ENCODE measurements around the gene ABCC10. TPM values are rescaled to one million over a fixed set of nuclear protein-coding genes. Genes with fewer than 3 reads are reported as not detected.

ABCC10 gene
- total RNA-seq, 1 donor from 2014 or later = 55.8 TPM

DNA sequence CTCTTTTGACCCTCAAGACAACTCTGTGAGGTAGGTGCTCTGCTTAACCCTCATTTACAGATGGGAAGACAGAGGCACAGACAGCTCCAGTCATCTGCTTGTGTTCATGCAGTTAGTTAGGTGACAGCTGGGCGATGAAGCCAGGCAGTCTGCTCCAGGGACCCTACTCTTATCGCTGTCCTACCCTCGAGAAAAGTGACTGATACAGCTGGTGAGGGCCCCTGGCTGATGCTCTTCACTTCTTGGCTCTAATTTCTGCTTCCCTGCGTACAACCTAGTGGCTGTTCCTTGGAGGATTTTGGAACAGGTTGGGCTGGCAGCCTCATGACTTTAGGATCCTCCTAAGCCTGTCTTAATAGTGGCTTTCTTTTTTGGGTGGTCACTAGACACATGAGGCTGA is 40.9 kb downstream of the ABCC10 start:
- Mint-ChIP-seq H3K27me3 (ENCODE audit: low read depth) (peaks cover 2% of the 10 kb centered on the region), H3K4me3 (no peak overlapping the region), H3K27ac (no peak overlapping the region), H3K4me1 (no peaks in the 10 kb centered on the region), H3K36me3 (no peaks in the 10 kb centered on the region), H3K9me3 (no peaks in the 10 kb centered on the region)
- TF ChIP-seq, protein P1, sequence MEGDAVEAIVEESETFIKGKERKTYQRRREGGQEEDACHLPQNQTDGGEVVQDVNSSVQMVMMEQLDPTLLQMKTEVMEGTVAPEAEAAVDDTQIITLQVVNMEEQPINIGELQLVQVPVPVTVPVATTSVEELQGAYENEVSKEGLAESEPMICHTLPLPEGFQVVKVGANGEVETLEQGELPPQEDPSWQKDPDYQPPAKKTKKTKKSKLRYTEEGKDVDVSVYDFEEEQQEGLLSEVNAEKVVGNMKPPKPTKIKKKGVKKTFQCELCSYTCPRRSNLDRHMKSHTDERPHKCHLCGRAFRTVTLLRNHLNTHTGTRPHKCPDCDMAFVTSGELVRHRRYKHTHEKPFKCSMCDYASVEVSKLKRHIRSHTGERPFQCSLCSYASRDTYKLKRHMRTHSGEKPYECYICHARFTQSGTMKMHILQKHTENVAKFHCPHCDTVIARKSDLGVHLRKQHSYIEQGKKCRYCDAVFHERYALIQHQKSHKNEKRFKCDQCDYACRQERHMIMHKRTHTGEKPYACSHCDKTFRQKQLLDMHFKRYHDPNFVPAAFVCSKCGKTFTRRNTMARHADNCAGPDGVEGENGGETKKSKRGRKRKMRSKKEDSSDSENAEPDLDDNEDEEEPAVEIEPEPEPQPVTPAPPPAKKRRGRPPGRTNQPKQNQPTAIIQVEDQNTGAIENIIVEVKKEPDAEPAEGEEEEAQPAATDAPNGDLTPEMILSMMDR (IDR thresholded peaks at IDR 0.05; ENCODE audit: unreplicated experiment) = no peak
- no peak for DNase-seq (ENCODE audit: low spot score in 2 of 2, unreplicated experiment in 2 of 2)

DNA sequence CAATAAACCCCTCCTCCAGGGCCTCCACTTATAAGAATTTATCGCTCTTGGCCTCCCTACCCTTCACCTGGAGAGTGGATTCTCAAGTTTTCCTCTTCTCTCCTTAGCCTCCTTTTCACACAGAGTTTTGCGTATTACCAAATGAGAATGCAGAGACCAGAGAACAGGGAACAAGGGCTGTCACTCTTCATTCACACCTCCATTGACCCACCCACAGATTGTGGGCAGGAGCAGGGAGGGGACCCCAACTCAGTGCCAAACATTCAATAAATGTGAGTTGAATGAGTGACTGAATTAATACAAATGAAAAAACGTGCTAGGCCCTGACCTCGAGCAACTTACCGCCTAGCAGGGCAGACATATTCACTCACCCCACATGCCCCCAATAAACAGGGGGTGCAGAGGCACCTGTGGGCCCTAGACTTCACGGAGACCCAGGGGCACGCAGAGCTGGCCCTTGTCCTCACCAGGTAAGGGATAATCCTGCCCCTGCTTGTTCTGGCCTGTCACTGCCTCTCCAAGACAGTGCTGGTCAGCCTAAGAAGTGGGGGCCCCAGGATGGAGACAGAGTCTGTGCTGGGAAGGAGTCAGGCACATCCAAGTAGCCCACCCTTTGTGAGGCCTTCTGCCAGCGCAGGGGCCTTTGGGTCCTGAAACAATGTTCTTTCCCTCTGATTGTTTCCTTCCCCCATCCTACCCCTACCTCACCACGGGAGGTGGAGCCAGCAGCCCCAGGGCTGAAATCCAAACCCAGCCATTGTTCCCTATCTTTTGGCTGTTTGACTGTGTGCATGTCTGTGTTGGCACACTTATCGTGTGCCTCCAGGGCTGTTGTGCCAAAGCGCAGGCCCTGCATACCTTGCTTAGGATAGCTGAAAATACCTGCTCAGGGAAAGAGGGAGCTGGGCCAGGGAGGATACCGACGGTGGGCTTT is 41.7 kb downstream of the ABCC10 start:
- Mint-ChIP-seq H3K9me3 (no peaks in the 10 kb centered on the region), H3K27ac (no peak overlapping the region), H3K4me1 (no peaks in the 10 kb centered on the region)

DNA sequence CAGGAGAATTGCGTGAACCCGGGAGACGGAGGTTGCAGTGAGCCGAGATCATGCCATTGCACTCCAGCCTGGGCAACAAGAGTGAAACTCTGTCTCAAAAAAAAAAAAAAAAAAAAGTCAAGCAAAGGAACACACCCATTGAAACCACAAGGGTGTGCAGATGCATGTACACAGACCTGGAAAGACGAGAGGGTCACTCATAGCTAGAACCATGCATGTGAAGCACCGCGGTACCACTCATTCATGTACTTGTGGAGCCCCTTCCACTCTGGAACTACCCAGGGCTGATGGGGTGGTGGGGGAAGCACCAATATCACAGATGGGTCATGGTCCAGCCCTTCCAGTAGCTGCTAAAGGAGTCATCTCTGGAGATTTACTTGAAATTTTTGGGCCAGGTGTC is 42.6 kb downstream of the ABCC10 start:
- Mint-ChIP-seq H3K27ac (no peak overlapping the region), H3K36me3 (no peaks in the 10 kb centered on the region), H3K27me3 (ENCODE audit: low read depth) (no peaks in the 10 kb centered on the region), H3K4me3 (no peak overlapping the region), H3K9me3 (no peaks in the 10 kb centered on the region), H3K4me1 (no peaks in the 10 kb centered on the region)
- DNase-seq (ENCODE audit: low spot score in 2 of 2, unreplicated experiment in 2 of 2) = no peak
- TF ChIP-seq, protein P1 (IDR thresholded peaks at IDR 0.05; ENCODE audit: unreplicated experiment) = no peak

More for the DNA sequence above, 41.7 kb downstream of the ABCC10 start:
- no peak overlapping the region for H3K4me3 Mint-ChIP-seq
- no peaks in the 10 kb centered on the region for H3K36me3 Mint-ChIP-seq
- TF ChIP-seq, protein P1 (IDR thresholded peaks at IDR 0.05; ENCODE audit: unreplicated experiment) = no peak
- DNase-seq (ENCODE audit: low spot score in 2 of 2, unreplicated experiment in 2 of 2) = no peak
- no peaks in the 10 kb centered on the region for H3K27me3 Mint-ChIP-seq (ENCODE audit: low read depth)

DNA sequence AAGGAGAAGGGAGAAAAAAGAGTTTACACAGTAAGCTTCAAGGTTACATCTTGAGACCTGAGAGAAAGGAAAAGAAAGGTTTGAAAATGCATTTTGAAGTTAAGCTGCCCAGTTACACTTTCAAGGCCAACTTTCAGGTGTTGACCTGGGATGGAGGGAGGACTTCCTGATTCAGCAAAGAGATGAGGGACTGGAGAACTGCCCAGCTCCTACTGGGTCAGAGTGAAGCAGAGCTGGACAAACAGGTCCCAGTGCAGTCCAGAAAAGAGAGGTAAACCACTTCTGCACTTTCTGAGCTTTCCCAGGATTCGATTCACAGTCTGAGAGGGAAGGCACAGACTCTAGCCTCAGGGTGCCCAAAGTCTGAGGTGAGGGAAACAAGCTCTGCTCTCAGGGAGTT is 44.1 kb downstream of the ABCC10 start:
- no peak for DNase-seq (ENCODE audit: low spot score in 2 of 2, unreplicated experiment in 2 of 2)
- H3K27me3 Mint-ChIP-seq (ENCODE audit: low read depth) = no peaks in the 10 kb centered on the region
- H3K4me3 Mint-ChIP-seq = no peak overlapping the region
- no peaks in the 10 kb centered on the region for H3K9me3 Mint-ChIP-seq
- no peak overlapping the region for H3K27ac Mint-ChIP-seq
- no peaks in the 10 kb centered on the region for H3K36me3 Mint-ChIP-seq
- TF ChIP-seq, protein P1 (IDR thresholded peaks at IDR 0.05; ENCODE audit: unreplicated experiment) = no peak
- no peaks in the 10 kb centered on the region for H3K4me1 Mint-ChIP-seq

DNA sequence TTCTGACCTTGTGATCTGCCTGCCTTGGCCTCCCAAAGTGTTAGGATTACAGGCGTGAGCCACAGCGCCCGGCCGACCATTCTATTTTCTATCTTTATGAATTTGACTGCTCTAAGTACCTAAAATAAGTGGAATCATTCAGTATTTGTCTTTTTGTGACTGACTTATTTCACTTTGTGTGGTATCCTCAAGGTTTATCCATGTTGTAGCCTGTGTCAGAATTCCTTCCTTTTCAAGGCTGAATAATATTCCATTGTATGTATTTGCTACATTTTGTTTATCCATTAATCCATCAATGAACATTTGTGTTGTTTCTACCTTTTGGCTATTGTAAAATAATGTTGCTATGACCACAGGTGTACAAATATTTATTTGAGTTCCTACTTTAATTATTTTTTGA is 45.2 kb downstream of the ABCC10 start:
- Mint-ChIP-seq H3K4me3 (no peak overlapping the region), H3K36me3 (no peaks in the 10 kb centered on the region), H3K4me1 (peaks cover 6% of the 10 kb centered on the region), H3K27me3 (ENCODE audit: low read depth) (no peaks in the 10 kb centered on the region), H3K27ac (no peak overlapping the region), H3K9me3 (no peaks in the 10 kb centered on the region)
- DNase-seq (ENCODE audit: low spot score in 2 of 2, unreplicated experiment in 2 of 2) = no peak
- TF ChIP-seq, protein P1 (IDR thresholded peaks at IDR 0.05; ENCODE audit: unreplicated experiment) = no peak

Measured in mesothelial cell of epicardium (in vitro differentiated cells).